Aorta (tissue), 5 donors: ENCODE measurements around the gene PAMR1. TPM values are rescaled to one million over a fixed set of nuclear protein-coding genes. Genes with fewer than 3 reads are reported as not detected.

Experiments used
- ATAC-seq: fragments of 200-7000 bp; cut with Tn5 transposase; one replicate; pipeline ENCODE4 v1.9.1; 2022; ENCODE audit warnings: moderate library complexity; ENCODE audit not compliant: low FRiP score
- DNase-seq, 2 donors: peaks; one replicate each; pipeline ENCODE4 v3.0.0-alpha.2; 2020
- H3K27ac ChIP-seq, 2 donors: one replicate each; pipeline ENCODE4 v1.5.1; 2013; ENCODE audit warnings: low read length in 2 of 2, mild to moderate bottlenecking in 2 of 2, moderate library complexity in 2 of 2, control low read depth in 1 of 2, inconsistent platforms in 1 of 2, low read depth in 1 of 2
- H3K27me3 ChIP-seq, 2 donors: one replicate each; pipeline ENCODE4 v1.6.1; 2013; ENCODE audit warnings: control low read depth in 1 of 2, low read length in 1 of 2, mild to moderate bottlenecking in 1 of 2, moderate library complexity in 1 of 2; ENCODE audit not compliant: insufficient read depth in 2 of 2, control insufficient read depth in 1 of 2
- H3K36me3 ChIP-seq, 2 donors: one replicate each; pipeline ENCODE4 v1.6.1; 2013; ENCODE audit warnings: control low read depth in 1 of 2, low read length in 1 of 2, mild to moderate bottlenecking in 1 of 2; ENCODE audit not compliant: insufficient read depth in 2 of 2, control insufficient read depth in 1 of 2
- H3K4me1 ChIP-seq, 2 donors: one replicate each; pipeline ENCODE4 v1.6.1; 2013; ENCODE audit warnings: low read length in 2 of 2, control low read depth in 1 of 2, mild to moderate bottlenecking in 1 of 2, moderate library complexity in 1 of 2; ENCODE audit not compliant: insufficient read depth in 2 of 2, control insufficient read depth in 1 of 2
- H3K4me3 ChIP-seq, 2 donors: one replicate each; pipeline ENCODE4 v1.5.1; 2013; ENCODE audit warnings: low read length in 2 of 2, control low read depth in 1 of 2, mild to moderate bottlenecking in 1 of 2
- H3K9me3 ChIP-seq: one replicate; pipeline ENCODE4 v1.6.1; 2013; ENCODE audit warnings: mild to moderate bottlenecking, low read length; ENCODE audit not compliant: control insufficient read depth
- WGBS, 2 donors: extraction: QIAGEN DNeasy Blood & Tissue Kit; methylation state at CpG; one replicate each; pipeline ENCODE4 v1.1.7; 2013; 5-methylcytosine and 5-hydroxymethylcytosine counted together
- intact Hi-C, 2 donors: fragments of 100-400 bp; cut with DNase I; formaldehyde crosslinking; loops; one replicate each; pipeline versions ENCODE4 v1.14.2 to v1.15.0; 2022
- polyA plus RNA-seq, 2 donors: library from polyadenylated mRNA; stranded (reverse); fragments of 200-250 nt; gene quantifications; one replicate each; pipeline ENCODE4 v1.2.3, GENCODE V29; 2013
- total RNA-seq, 2 donors: library from RNA; stranded (reverse); fragmentation: NEBNext Ultra II Directional; extraction: Animal tissue kit (Norgen Biotek cat#: 25700); gene quantifications; one replicate each; pipeline ENCODE4 v1.2.1, GENCODE V29; 2021
- donor health status: healthy with polysubstance abuse.
- donor health status: Bipolar disorder and iron deficiency.
- donor health status: DM: no; HTN: no; CAD: no.
- donor health status: DM: no; HTN: no; CAD: no.
- donor health status: DM: yes; HTN: yes; CAD: no.

PAMR1 gene
- total and polyA plus RNA-seq, 4 donors: 0.69 to 3.1 (median 2.2) TPM

- intact Hi-C loops: no loop called here
- Histone ChIP-seq H3K27me3 (peaks cover 0 to 4% of the 10 kb centered on the region in 2 donors), H3K4me1 (no peaks in the 10 kb centered on the region), H3K27ac (no peak within 1 kb of the TSS), H3K9me3 (no peaks in the 10 kb centered on the region), H3K4me3 (peak within 1 kb of the TSS; percentile 28 to 34), H3K36me3 (no peaks in the 10 kb centered on the region)
- ATAC-seq: peak; percentile 19
- peak; percentile 46 to 75 for DNase-seq
- 1% methylated on average over 41 to 71 of the region's 71 CpGs for WGBS, 2 donors
These were observed 106.1 kb downstream of the PAMR1 start, which contains the start of gene SLC1A2 for GRCh38 chr11:35419184-35419829. SLC1A2 (minus strand) TSS chr11:35419558; CDS start chr11:35418966, 592 bp downstream.

DNA sequence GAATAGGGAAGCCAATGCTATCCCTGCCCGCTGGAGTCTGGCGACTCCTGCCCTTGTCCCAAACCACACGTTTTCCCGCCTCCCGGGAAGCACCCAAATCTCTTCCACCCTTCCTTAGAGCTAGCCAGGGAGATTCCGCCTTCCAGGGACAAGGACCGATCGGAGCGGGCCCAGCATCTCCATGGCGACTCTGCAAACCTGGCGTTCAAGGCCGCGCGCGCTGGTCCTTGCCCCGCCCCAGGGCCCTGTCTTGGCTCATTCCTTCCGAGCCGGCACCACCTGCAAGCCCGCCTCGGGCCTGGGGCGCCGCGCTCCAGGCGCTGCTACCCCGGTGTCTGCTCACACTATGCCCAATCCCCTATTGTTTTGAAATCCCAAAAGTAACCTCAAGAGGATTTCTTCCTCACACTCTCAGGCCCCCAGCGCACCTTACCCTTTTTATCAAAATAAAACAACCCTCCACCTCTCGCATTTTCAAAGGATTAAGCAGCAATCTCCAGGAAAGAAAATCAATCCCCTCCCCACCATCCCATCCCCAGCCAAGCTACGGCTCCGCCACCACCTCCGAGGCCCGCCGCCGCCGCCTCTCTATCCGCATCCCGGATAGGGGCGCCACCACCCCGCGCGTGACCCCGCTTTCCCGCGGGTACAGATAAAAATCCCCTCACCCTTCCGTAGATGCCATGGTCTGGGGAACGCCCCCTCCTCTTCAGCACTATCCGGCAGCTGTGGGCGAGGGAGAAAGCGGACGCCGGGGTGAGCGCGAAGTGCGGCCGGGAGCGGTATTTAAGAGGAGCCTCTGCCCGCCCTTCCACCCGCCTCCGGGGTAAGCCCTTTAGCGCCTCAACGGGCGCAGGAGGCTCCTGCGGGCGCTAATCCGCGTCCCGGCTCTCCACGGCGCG, 106.9 kb downstream of the PAMR1 start:
- intact Hi-C loops: no loop called here
- peak overlapping the region; percentile 28 to 34 for H3K4me3 ChIP-seq
- DNase-seq (peak in 1 of 2 donors; percentile 75), ATAC-seq (no peak)
- H3K4me1 ChIP-seq: no peaks in the 10 kb centered on the region
- H3K27ac ChIP-seq: no peak overlapping the region
- H3K9me3 ChIP-seq: no peaks in the 10 kb centered on the region
- H3K27me3 ChIP-seq: peaks cover 0 to 4% of the 10 kb centered on the region in 2 donors
- 3% methylated on average over 66 to 69 of the region's 69 CpGs for WGBS, 2 donors
- no peaks in the 10 kb centered on the region for H3K36me3 ChIP-seq

- Histone ChIP-seq H3K9me3 (no peaks in the 10 kb centered on the region), H3K27me3 (peaks cover 0 to 2% of the 10 kb centered on the region in 2 donors), H3K36me3 (no peaks in the 10 kb centered on the region), H3K4me1 (no peaks in the 10 kb centered on the region), H3K4me3 (no peak overlapping the region), H3K27ac (no peak overlapping the region)
- no peak for DNase-seq
- intact Hi-C loops: no loop called here
- ATAC-seq: no peak
- 41 to 68% methylated on average over 2 of the region's 2 CpGs for WGBS, 2 donors
These were observed 109.9 kb downstream of the PAMR1 start for GRCh38 chr11:35415487-35415886.

- H3K27me3 ChIP-seq: peaks cover 0 to 2% of the 10 kb centered on the region in 2 donors
- intact Hi-C loops: no loop called here
- no peak for ATAC-seq
These were observed 110.6 kb downstream of the PAMR1 start for GRCh38 chr11:35414776-35415175.

DNA sequence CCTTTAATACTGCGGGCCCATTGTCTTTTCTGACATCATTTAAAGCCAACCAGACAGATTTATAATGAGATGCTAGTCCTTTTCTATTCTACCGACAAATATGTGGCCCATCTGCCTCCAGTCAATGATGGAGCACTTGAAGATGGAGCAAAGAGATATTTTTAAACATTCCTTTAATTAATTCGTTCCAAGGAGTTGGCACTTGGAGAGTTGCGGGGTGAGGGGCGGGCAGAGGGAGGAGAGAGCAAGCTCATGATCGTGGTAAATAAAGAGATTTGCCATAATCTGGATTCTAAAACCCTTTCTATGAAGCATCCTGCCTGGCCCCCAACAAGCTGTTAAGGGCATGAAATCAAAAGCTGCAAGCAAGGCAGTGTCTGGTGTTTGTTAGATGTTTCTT, 111.1 kb downstream of the PAMR1 start:
- Histone ChIP-seq H3K36me3 (no peaks in the 10 kb centered on the region), H3K4me1 (no peaks in the 10 kb centered on the region), H3K27me3 (peaks cover 0 to 2% of the 10 kb centered on the region in 2 donors), H3K27ac (no peak overlapping the region), H3K4me3 (no peak overlapping the region), H3K9me3 (no peaks in the 10 kb centered on the region)
- ATAC-seq (no peak), DNase-seq (no peak)
- 69 to 72% methylated on average over 6 of the region's 6 CpGs for WGBS, 2 donors
- intact Hi-C loops: no loop called here

More at GRCh38 chr11:35414776-35415175, 110.6 kb downstream of the PAMR1 start:
- 27 to 33% methylated on average over 2 of the region's 2 CpGs for WGBS, 2 donors
- Histone ChIP-seq H3K27ac (no peak overlapping the region), H3K36me3 (no peaks in the 10 kb centered on the region), H3K9me3 (no peaks in the 10 kb centered on the region), H3K4me1 (no peaks in the 10 kb centered on the region), H3K4me3 (no peak overlapping the region)
- no peak for DNase-seq

- Histone ChIP-seq H3K36me3 (no peaks in the 10 kb centered on the region), H3K27ac (no peak overlapping the region), H3K9me3 (no peaks in the 10 kb centered on the region), H3K27me3 (peaks cover 0 to 2% of the 10 kb centered on the region in 2 donors), H3K4me3 (no peak overlapping the region), H3K4me1 (no peaks in the 10 kb centered on the region)
- no peak for DNase-seq
- no peak for ATAC-seq
- WGBS, 2 donors: 86 to 92% methylated on average over 3 of the region's 3 CpGs
- intact Hi-C loops: no loop called here
These were observed 111.8 kb downstream of the PAMR1 start for GRCh38 chr11:35413598-35413997.

DNA sequence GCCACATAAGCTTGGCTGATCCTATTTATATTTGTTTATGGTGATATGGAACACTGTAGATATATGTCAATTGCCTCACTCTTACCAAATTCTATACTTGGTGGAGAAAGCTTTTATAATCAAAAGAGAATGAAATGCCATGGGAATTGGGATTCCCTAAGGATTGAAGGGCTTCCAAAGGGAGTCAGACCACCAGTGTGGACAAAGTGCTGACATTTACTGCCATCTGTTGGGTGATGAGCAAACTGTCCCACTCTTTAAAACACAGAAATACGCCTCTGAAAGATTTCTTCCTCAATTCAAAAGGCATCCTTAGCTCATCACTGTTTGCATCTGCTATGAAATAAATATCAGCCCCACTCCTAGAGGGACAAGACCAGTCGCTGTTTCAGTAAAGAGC, 113.1 kb downstream of the PAMR1 start:
- ATAC-seq: no peak
- intact Hi-C loops: no loop called here
- H3K4me1 ChIP-seq: no peaks in the 10 kb centered on the region
- no peaks in the 10 kb centered on the region for H3K9me3 ChIP-seq
- H3K4me3 ChIP-seq: no peak overlapping the region
- 66 to 82% methylated on average over 2 of the region's 2 CpGs for WGBS, 2 donors
- H3K36me3 ChIP-seq: no peaks in the 10 kb centered on the region
- DNase-seq: no peak
- H3K27me3 ChIP-seq: peaks cover 0 to 2% of the 10 kb centered on the region in 2 donors
- H3K27ac ChIP-seq: no peak overlapping the region

DNA sequence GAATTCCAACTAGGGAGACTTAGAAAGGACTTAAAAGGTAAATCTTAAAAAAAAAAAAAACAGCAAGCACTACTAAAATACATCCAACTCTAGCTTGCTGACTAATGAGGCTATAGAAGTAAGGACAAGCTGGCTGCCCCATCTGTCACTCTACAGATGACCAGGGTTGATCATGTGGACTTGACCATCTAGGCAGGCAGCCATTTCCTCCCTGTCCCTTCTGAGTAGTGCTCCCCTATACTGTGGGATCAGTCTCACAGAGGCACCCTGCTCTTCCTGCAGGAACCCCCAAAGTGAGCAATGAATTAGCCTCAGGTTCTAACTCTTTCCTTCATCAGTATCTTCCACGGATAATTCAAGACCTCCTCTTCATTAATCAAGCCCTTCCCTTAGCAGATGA, 118.4 kb downstream of the PAMR1 start:
- H3K27me3 ChIP-seq: no peaks in the 10 kb centered on the region
- no peaks in the 10 kb centered on the region for H3K36me3 ChIP-seq
- no peaks in the 10 kb centered on the region for H3K4me1 ChIP-seq
- DNase-seq (no peak), ATAC-seq (no peak)
- intact Hi-C loops: no loop called here
- 88 to 100% methylated on average over 1 of the region's 1 CpG for WGBS, 2 donors
- H3K4me3 ChIP-seq: no peak overlapping the region
- H3K9me3 ChIP-seq: no peaks in the 10 kb centered on the region
- no peak overlapping the region for H3K27ac ChIP-seq
